ENCODE measurements around the gene SLC38A8. TPM values are rescaled to one million over a fixed set of nuclear protein-coding genes. Genes with fewer than 3 reads are reported as not detected.

Gene SLC38A8
- total RNA-seq, 1 experiment from 2014 or later: 0.35 TPM

- no peaks in the 10 kb centered on the region for H3K27me3 ChIP-seq (ENCODE audit: insufficient read depth, low read length)
- no peak overlapping the region for H4K8ac ChIP-seq (replicated peaks; ENCODE audit: insufficient read length, low read depth, low read length)
- H3K27ac Mint-ChIP-seq: no peak overlapping the region; a peak in 1 of 7 replicates
- DNase-seq: no peak
- H2AK5ac ChIP-seq (ENCODE audit: insufficient read length, low read length): no peak overlapping the region
- no peak overlapping the region for H3K27ac ChIP-seq (ENCODE audit: insufficient read length, low read depth, low read length)
- WGBS (ENCODE audit: extremely low coverage, insufficient read length, low lambda C conversion rate): no CpG with 5 or more reads among the region's 29 CpGs
- H3K14ac ChIP-seq (ENCODE audit: insufficient read depth, low read length): no peak overlapping the region
- no peak overlapping the region for H4K91ac ChIP-seq (ENCODE audit: insufficient read length, low read depth, low read length)
- H3T11ph ChIP-seq (ENCODE audit: low read length): no peak overlapping the region
- H3K79me2 ChIP-seq (ENCODE audit: insufficient read depth, low read length): no peaks in the 10 kb centered on the region
- no peak overlapping the region for H4K5ac ChIP-seq (ENCODE audit: insufficient read length, low read depth, low read length)
- no peak overlapping the region for H3K4me3 Mint-ChIP-seq
- H3K23ac ChIP-seq (ENCODE audit: insufficient read length, low read depth, low read length): no peak overlapping the region
- no peak overlapping the region for H2BK20ac ChIP-seq (ENCODE audit: low read depth, low read length, poor library complexity, severe bottlenecking)
- H3K9ac ChIP-seq (ENCODE audit: extremely low read depth, insufficient read length, low read length): no peak overlapping the region
- H3K23me2 ChIP-seq (ENCODE audit: insufficient read length, low read depth, low read length, poor library complexity, severe bottlenecking): no peaks in the 10 kb centered on the region
- H2BK15ac ChIP-seq (ENCODE audit: low read depth, low read length): no peak overlapping the region
- no peak overlapping the region for H2BK5ac ChIP-seq (ENCODE audit: insufficient read length, low read length)
- no peak overlapping the region for H3K56ac ChIP-seq (ENCODE audit: insufficient read length, low read depth, low read length)
- no peaks in the 10 kb centered on the region for H3K9me3 ChIP-seq (ENCODE audit: control insufficient read depth, low read depth, low read length)
- H3K4me1 Mint-ChIP-seq: peaks cover 3% of the 10 kb centered on the region in 2 experiments; a peak in 1 of 4 replicates
- H4K20me1 ChIP-seq (ENCODE audit: control insufficient read depth, insufficient read depth, insufficient read length): no peaks in the 10 kb centered on the region
- no peaks in the 10 kb centered on the region for H3K4me1 ChIP-seq (ENCODE audit: insufficient read depth, low read length)
- TF ChIP-seq, protein P1, sequence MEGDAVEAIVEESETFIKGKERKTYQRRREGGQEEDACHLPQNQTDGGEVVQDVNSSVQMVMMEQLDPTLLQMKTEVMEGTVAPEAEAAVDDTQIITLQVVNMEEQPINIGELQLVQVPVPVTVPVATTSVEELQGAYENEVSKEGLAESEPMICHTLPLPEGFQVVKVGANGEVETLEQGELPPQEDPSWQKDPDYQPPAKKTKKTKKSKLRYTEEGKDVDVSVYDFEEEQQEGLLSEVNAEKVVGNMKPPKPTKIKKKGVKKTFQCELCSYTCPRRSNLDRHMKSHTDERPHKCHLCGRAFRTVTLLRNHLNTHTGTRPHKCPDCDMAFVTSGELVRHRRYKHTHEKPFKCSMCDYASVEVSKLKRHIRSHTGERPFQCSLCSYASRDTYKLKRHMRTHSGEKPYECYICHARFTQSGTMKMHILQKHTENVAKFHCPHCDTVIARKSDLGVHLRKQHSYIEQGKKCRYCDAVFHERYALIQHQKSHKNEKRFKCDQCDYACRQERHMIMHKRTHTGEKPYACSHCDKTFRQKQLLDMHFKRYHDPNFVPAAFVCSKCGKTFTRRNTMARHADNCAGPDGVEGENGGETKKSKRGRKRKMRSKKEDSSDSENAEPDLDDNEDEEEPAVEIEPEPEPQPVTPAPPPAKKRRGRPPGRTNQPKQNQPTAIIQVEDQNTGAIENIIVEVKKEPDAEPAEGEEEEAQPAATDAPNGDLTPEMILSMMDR (conservative IDR thresholded peaks at IDR 0.05): no peak
- no peak overlapping the region for H2AFZ ChIP-seq (ENCODE audit: low read length)
- H3K18ac ChIP-seq (ENCODE audit: insufficient read length, low read depth, low read length): no peak overlapping the region
- H2BK120ac ChIP-seq (ENCODE audit: low read depth, low read length, poor library complexity, severe bottlenecking): no peak overlapping the region
- H2BK12ac ChIP-seq (ENCODE audit: insufficient read length, low read depth, low read length): no peak overlapping the region
- peaks cover 0 to 2% (median 0%) of the 10 kb centered on the region in 3 experiments; a peak in 1 of 7 replicates for H3K36me3 Mint-ChIP-seq (ENCODE audit: insufficient read depth in 1 of 3, low read depth in 3 of 3)
- H3K4me2 ChIP-seq (ENCODE audit: insufficient read depth, insufficient read length, low read length): no peak overlapping the region
- no peaks in the 10 kb centered on the region for H3K79me1 ChIP-seq (ENCODE audit: insufficient read depth, low read depth, low read length, poor library complexity, severe bottlenecking)
- no peaks in the 10 kb centered on the region for H3K9me3 Mint-ChIP-seq
- H3K4ac ChIP-seq (ENCODE audit: low read depth, low read length): no peak overlapping the region
- H3K27me3 Mint-ChIP-seq (ENCODE audit: low read depth): 0 out of 2 replicates have a peak, but pooled peaks cover 1% of the 10 kb centered on the region
Observed at GRCh38 chr16:83960521-83961249, 81.9 kb downstream of the SLC38A8 start.

Other genes with a start within 250 kb of the SLC38A8 start
- gene HSBP1, start 234.8 kb downstream of the SLC38A8 start, total RNA-seq (2021): 228 and 230 TPM in 2 replicates
- 6.8 and 7.1 TPM in 2 replicates for gene MLYCD, start 143.7 kb downstream of the SLC38A8 start, total RNA-seq (2021)
- 0.48 and 0.63 TPM in 2 replicates for gene OSGIN1, start 89.6 kb downstream of the SLC38A8 start, total RNA-seq (2021)
- gene NECAB2, start 74.6 kb downstream of the SLC38A8 start, total RNA-seq (2021): 11.7 and 12.6 TPM in 2 replicates
- gene MBTPS1, start 74.1 kb upstream of the SLC38A8 start, total RNA-seq (2021): 46.8 and 48.7 TPM in 2 replicates
- gene HSDL1, start 102.4 kb upstream of the SLC38A8 start, total RNA-seq (2021): 34.2 and 38.2 TPM in 2 replicates
- gene DNAAF1, start 102.5 kb upstream of the SLC38A8 start, total RNA-seq (2021): 0.15 TPM in 1 of 2 replicates, not detected in the other
- 78.6 and 81.3 TPM in 2 replicates for gene TAF1C, start 144.3 kb upstream of the SLC38A8 start, total RNA-seq (2021)
- gene ADAD2, start 148.4 kb upstream of the SLC38A8 start, total RNA-seq (2021): 0.99 and 1.0 TPM in 2 replicates
- gene KCNG4, start 197.2 kb upstream of the SLC38A8 start, total RNA-seq (2021): not detected in 2 replicates